Nephron (organoid): ENCODE results near the gene PLCE1.

Source experiments
- H3K27ac Mint-ChIP-seq, 3 experiments: 2 replicates each; pipeline ENCODE4 v1.8.0; 2020; ENCODE audit warnings: mixed read lengths in 3 of 3, mild to moderate bottlenecking in 2 of 3, moderate library complexity in 1 of 3
- H3K27me3 Mint-ChIP-seq: 2 replicates; pipeline ENCODE4 v1.8.0; 2021; ENCODE audit warnings: low read depth, mild to moderate bottlenecking, moderate library complexity, mixed read lengths
- H3K36me3 Mint-ChIP-seq: 2 replicates; pipeline ENCODE4 v1.8.0; 2020; ENCODE audit warnings: low read depth, mixed read lengths
- H3K4me1 Mint-ChIP-seq: 2 replicates; pipeline ENCODE4 v1.8.0; 2020; ENCODE audit warnings: mixed read lengths
- H3K4me3 Mint-ChIP-seq, 3 experiments: 2 replicates each; pipeline ENCODE4 v1.8.0; 2020; ENCODE audit warnings: mild to moderate bottlenecking in 3 of 3, mixed read lengths in 3 of 3, moderate library complexity in 2 of 3
- H3K9me3 Mint-ChIP-seq: 2 replicates; pipeline ENCODE4 v1.8.0; 2020; ENCODE audit warnings: mixed read lengths
- TF ChIP-seq, protein P1 (sequence below), 3 experiments: fragments of 200-600 bp; sonication (generic); IDR thresholded peaks; one replicate each; pipeline ENCODE4 v1.5.0; 2021; ENCODE audit warnings: antibody characterized with exemption in 3 of 3; ENCODE audit not compliant: unreplicated experiment in 3 of 3

The PLCE1 gene

DNA sequence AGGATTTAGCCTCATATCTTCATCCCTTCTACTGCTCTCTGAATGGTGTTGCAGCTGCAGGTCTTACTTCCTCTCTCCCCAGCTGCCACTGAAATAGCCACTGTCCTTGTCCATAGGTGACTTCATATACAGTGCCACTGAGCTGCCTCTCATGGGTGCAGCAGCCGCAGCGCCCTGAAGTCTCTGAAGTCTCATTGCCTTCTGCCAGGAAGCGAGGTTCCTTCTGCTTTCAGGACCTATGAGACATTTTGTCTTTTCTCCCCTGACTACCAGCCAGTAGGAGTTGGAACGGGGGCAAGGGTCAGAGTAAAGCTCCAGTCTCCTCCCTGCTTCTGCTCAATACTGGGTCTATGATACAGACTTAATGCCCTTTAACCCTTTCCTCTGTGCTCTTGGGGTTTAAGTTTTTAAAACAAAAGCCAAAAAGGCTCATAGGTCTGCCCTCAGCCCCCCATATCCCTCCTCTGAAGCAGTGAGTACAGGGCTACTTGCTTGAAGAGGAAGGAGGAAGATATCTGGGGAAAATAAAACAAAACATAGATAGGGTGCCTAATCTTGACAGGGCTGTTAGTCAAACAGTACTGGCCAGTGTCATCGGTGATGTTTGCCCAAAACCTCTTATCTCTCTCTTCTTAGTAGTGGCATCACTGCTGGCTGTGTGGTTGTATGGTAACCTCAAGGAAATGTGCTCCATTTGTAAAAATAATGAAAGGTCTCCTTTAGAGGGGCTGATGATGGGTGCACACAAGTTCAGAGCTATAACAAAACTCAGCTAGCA is 7.1 kb downstream of the PLCE1 start:
- H3K9me3 Mint-ChIP-seq, result no peaks in the 10 kb centered on the region
- TF ChIP-seq, protein P1, sequence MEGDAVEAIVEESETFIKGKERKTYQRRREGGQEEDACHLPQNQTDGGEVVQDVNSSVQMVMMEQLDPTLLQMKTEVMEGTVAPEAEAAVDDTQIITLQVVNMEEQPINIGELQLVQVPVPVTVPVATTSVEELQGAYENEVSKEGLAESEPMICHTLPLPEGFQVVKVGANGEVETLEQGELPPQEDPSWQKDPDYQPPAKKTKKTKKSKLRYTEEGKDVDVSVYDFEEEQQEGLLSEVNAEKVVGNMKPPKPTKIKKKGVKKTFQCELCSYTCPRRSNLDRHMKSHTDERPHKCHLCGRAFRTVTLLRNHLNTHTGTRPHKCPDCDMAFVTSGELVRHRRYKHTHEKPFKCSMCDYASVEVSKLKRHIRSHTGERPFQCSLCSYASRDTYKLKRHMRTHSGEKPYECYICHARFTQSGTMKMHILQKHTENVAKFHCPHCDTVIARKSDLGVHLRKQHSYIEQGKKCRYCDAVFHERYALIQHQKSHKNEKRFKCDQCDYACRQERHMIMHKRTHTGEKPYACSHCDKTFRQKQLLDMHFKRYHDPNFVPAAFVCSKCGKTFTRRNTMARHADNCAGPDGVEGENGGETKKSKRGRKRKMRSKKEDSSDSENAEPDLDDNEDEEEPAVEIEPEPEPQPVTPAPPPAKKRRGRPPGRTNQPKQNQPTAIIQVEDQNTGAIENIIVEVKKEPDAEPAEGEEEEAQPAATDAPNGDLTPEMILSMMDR (IDR thresholded peaks at IDR 0.05; ENCODE audit: unreplicated experiment in 3 of 3), result no peak
- H3K4me1 Mint-ChIP-seq, result peaks cover 68% of the 10 kb centered on the region
- peak overlapping the region in 2 of 3 experiments; percentile 16 to 26 for H3K4me3 Mint-ChIP-seq
- peaks cover 10% of the 10 kb centered on the region for H3K36me3 Mint-ChIP-seq
- no peaks in the 10 kb centered on the region for H3K27me3 Mint-ChIP-seq
- peak overlapping the region; percentile 35 to 71 (median 54) for H3K27ac Mint-ChIP-seq

DNA sequence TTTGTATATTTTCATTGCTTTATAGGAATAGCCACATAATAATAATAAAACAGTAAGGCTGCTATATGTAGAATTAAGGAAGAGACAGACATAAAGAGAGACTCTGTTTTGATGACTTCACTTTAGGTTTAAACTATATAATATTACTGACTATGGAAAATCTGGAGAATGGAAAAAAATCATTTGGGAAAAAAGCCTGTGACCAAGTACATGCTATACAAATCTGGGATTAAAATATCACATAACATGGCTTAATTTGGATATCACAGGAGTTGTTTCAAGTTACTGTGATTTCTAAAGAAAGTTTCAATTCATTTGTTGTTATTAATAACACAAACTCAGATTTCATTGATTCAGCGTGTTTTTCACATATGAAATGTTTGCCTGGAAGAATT is 7.7 kb downstream of the PLCE1 start:
- Mint-ChIP-seq H3K27ac (peak overlapping the region; percentile 54 to 71 (median 55)), H3K27me3 (no peaks in the 10 kb centered on the region), H3K4me3 (no peak overlapping the region), H3K9me3 (no peaks in the 10 kb centered on the region), H3K4me1 (peaks cover 67% of the 10 kb centered on the region), H3K36me3 (peaks cover 6% of the 10 kb centered on the region)
- TF ChIP-seq, protein P1 (IDR thresholded peaks at IDR 0.05; ENCODE audit: unreplicated experiment in 3 of 3), result no peak

DNA sequence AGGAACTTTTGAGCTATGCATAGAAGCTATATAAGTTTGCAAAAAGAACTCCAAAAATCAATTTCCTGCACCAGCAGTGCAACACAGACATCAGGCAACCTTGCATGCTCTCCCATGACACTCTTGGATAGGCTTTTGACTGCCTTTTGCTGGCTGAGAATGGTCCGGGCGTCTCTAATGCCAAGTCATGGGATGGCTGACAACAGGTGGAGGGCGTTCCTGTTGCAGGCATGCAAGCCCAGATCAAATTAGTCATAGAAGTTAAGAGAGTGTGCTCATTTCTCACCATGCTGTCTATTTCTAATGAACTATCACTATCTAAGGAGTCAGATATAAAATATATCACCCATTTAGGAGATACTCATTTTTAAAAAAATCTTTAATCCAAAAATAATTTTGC is 8.4 kb downstream of the PLCE1 start:
- Mint-ChIP-seq H3K4me1 (peaks cover 74% of the 10 kb centered on the region), H3K27ac (peak overlapping the region; percentile 54 to 83 (median 55)), H3K27me3 (no peaks in the 10 kb centered on the region), H3K36me3 (peaks cover 6% of the 10 kb centered on the region), H3K4me3 (peak overlapping the region in 1 of 3 experiments; percentile 48), H3K9me3 (no peaks in the 10 kb centered on the region)
- TF ChIP-seq, protein P1 (IDR thresholded peaks at IDR 0.05; ENCODE audit: unreplicated experiment in 3 of 3), result no peak

DNA sequence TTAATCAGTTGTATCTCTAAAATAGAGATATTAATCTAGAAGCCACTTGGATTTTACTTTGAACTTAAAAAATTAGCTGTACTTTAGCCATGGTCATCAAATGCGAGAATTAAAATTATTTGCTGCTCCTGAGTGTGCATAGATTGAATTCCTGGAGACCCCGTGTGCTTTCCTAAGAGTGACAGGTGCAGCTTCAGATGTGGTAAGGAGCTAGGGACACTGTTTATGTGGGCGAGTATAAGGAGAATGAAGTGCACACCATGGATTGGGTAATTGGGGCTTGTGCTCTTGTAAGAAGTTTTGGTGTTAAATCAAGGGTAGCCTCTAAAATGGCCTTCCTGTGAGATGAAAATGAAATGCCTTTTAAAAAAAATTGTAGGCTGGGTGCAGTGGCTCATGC is 9.8 kb downstream of the PLCE1 start:
- Mint-ChIP-seq H3K4me1 (peaks cover 66% of the 10 kb centered on the region), H3K27ac (peak overlapping the region in 2 of 3 experiments; percentile 28 to 45), H3K27me3 (no peaks in the 10 kb centered on the region), H3K9me3 (peaks cover under 1% of the 10 kb centered on the region), H3K36me3 (peaks cover under 1% of the 10 kb centered on the region), H3K4me3 (peak overlapping the region in 1 of 3 experiments; percentile 31)
- TF ChIP-seq, protein P1 (IDR thresholded peaks at IDR 0.05; ENCODE audit: unreplicated experiment in 3 of 3), result no peak

DNA sequence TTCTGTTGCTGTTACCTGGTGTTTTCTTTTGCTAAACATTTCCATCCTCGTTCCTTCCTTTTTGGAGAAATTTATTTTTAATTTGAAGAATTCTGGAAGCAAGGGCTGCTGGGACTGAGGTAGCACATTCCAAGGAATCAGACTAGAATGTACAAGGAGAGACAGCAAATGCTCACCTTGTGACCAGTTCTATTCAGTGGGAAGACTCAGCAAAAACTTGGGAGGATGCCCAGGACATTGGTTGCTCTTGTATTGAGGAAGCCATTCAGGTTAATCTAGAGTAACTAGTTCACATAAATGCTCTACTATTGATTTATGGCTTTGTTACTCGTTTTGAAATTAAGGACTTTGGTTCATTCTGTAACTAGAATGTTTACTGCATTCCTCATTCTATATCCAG is 11.3 kb downstream of the PLCE1 start:
- TF ChIP-seq, protein P1 (IDR thresholded peaks at IDR 0.05; ENCODE audit: unreplicated experiment in 3 of 3), result no peak
- Mint-ChIP-seq H3K27ac (no peak overlapping the region), H3K9me3 (peaks cover 4% of the 10 kb centered on the region), H3K36me3 (peaks cover 6% of the 10 kb centered on the region), H3K4me1 (peaks cover 51% of the 10 kb centered on the region), H3K27me3 (no peaks in the 10 kb centered on the region), H3K4me3 (no peak overlapping the region)
